ENCODE results near the gene FAM185A. TPM values are rescaled to one million over a fixed set of nuclear protein-coding genes. Genes with fewer than 3 reads are reported as not detected.

Gene FAM185A
- total RNA-seq, 1 donor from 2014 or later: 6.2 TPM

- DNase-seq (ENCODE audit: low read depth): no peak
- no peak for TF ChIP-seq CTCF (IDR thresholded peaks at IDR 0.05; ENCODE audit: insufficient read depth, low read length, poor library complexity, severe bottlenecking)
- H3K27me3 ChIP-seq (ENCODE audit: control insufficient read depth, insufficient read depth, low read length): no peaks in the 10 kb centered on the region
- no peak overlapping the region for H3K4me3 ChIP-seq (ENCODE audit: low read depth, low read length)
- H3K36me3 ChIP-seq (ENCODE audit: control insufficient read depth, insufficient read depth, low read length): no peaks in the 10 kb centered on the region
Observed at GRCh38 chr7:102817616-102818573, 69.1 kb downstream of the FAM185A start.

GRCh38 chr7:102819151-102819550 lies 70.4 kb downstream of the FAM185A start:
- TF ChIP-seq CTCF (IDR thresholded peaks at IDR 0.05; ENCODE audit: insufficient read depth, low read length, poor library complexity, severe bottlenecking): no peak
- no peak for DNase-seq (ENCODE audit: low read depth)
- Histone ChIP-seq H3K36me3 (ENCODE audit: control insufficient read depth, insufficient read depth, low read length) (no peaks in the 10 kb centered on the region), H3K4me3 (ENCODE audit: low read depth, low read length) (no peak overlapping the region), H3K27me3 (ENCODE audit: control insufficient read depth, insufficient read depth, low read length) (no peaks in the 10 kb centered on the region)

- no peak for TF ChIP-seq CTCF (IDR thresholded peaks at IDR 0.05; ENCODE audit: insufficient read depth, low read length, poor library complexity, severe bottlenecking)
- no peaks in the 10 kb centered on the region for H3K27me3 ChIP-seq (ENCODE audit: control insufficient read depth, insufficient read depth, low read length)
- H3K36me3 ChIP-seq (ENCODE audit: control insufficient read depth, insufficient read depth, low read length): no peaks in the 10 kb centered on the region
- no peak overlapping the region for H3K4me3 ChIP-seq (ENCODE audit: low read depth, low read length)
- DNase-seq (ENCODE audit: low read depth): no peak
Observed at GRCh38 chr7:102821994-102822747, 73.4 kb downstream of the FAM185A start.

GRCh38 chr7:102823390-102824119 lies 74.8 kb downstream of the FAM185A start:
- H3K4me3 ChIP-seq (ENCODE audit: low read depth, low read length): no peak overlapping the region
- DNase-seq (ENCODE audit: low read depth): no peak

GRCh38 chr7:102828286-102828685 lies 79.5 kb downstream of the FAM185A start:
- no peak for DNase-seq (ENCODE audit: low read depth)
- Histone ChIP-seq H3K4me3 (ENCODE audit: low read depth, low read length) (no peak overlapping the region), H3K36me3 (ENCODE audit: control insufficient read depth, insufficient read depth, low read length) (no peaks in the 10 kb centered on the region), H3K27me3 (ENCODE audit: control insufficient read depth, insufficient read depth, low read length) (no peaks in the 10 kb centered on the region)
- no peak for TF ChIP-seq CTCF (IDR thresholded peaks at IDR 0.05; ENCODE audit: insufficient read depth, low read length, poor library complexity, severe bottlenecking)

More at GRCh38 chr7:102823390-102824119, 74.8 kb downstream of the FAM185A start:
- H3K27me3 ChIP-seq (ENCODE audit: control insufficient read depth, insufficient read depth, low read length): no peaks in the 10 kb centered on the region
- no peak for TF ChIP-seq CTCF (IDR thresholded peaks at IDR 0.05; ENCODE audit: insufficient read depth, low read length, poor library complexity, severe bottlenecking)
- no peaks in the 10 kb centered on the region for H3K36me3 ChIP-seq (ENCODE audit: control insufficient read depth, insufficient read depth, low read length)
